HCT116 (cell line): ENCODE results near the gene AP1B1. TPM values are rescaled to one million over a fixed set of nuclear protein-coding genes. Genes with fewer than 3 reads are reported as not detected.
"Not testable (repeated sequence)": the region's sequence is repeated elsewhere in the genome, so short reads cannot be mapped to it uniquely, and the experiment has no call there.

Experiments
- ATAC-seq: fragments of 200-7000 bp; cut with Tn5 transposase; 2 replicates; pipeline ENCODE4 v1.9.1; 2020; ENCODE audit warnings: mild to moderate bottlenecking, moderate library complexity
- BruUV-seq: library from RNA; stranded (reverse); fragments of 400-500 nt; replicated peaks from 2 replicates; lab custom pipeline; 2021; lab: Mats Ljungman, UMichigan
- CTCF ChIA-PET: fragments of 300-600 bp; sonication (Branson Sonifier 250); formaldehyde crosslinking; loops from one replicate; lab custom pipeline; 2021; ENCODE audit warnings: antibody characterized with exemption; lab: Charles Lee
- POLR2A ChIA-PET: fragments of 300-600, 350-600 bp; sonication (Branson Sonifier 250); formaldehyde crosslinking; loops from one replicate; lab custom pipeline; 2021; ENCODE audit warnings: antibody characterized with exemption; lab: Charles Lee
- RAD21 ChIA-PET, 2 experiments: fragments of 300-600 bp; sonication (Branson Sonifier 250); formaldehyde crosslinking; loops; one replicate each; lab custom pipeline; 2023; ENCODE audit warnings: low total read pairs in 2 of 2; ENCODE audit not compliant: uncharacterized antibody in 2 of 2, unreplicated experiment in 2 of 2, low non-redundant PET in 1 of 2; lab: Charles Lee
- DNase-seq: peaks from one replicate; pipeline ENCODE4 v3.0.0-alpha.2; 2010; ENCODE audit warnings: low read depth, low spot score
- H2AFZ ChIP-seq: fragments of 200-600 bp; shearing (Covaris generic), sonication (generic); 2 replicates; pipeline ENCODE4 v1.6.1; 2017; ENCODE audit warnings: low read depth, mixed run types, mixed read lengths, antibody characterized with exemption, low read length; ENCODE audit not compliant: poor library complexity, severe bottlenecking
- H3K27ac ChIP-seq: 2 replicates; pipeline ENCODE4 v1.5.1; 2012; ENCODE audit warnings: low read depth, low read length
- H3K27me3 ChIP-seq: fragments of 200-600 bp; sonication (generic); 2 replicates; pipeline ENCODE4 v1.6.1; 2016; ENCODE audit warnings: mixed run types, low read length, mixed read lengths; ENCODE audit not compliant: insufficient read depth
- H3K36me3 ChIP-seq, 2 experiments: fragments of 200-500 bp in 1 of 2; fragments of 200-600 bp in 1 of 2; sonication (Bioruptor generic) in 1 of 2; sonication (generic) in 1 of 2; 2 replicates each; pipeline versions ENCODE4 v1.5.1 to v1.6.1; 2014 to 2016; ENCODE audit warnings: low read length in 2 of 2, inconsistent platforms in 1 of 2, mixed read lengths in 1 of 2, mixed run types in 1 of 2; ENCODE audit not compliant: insufficient read depth in 2 of 2, control insufficient read depth in 1 of 2
- H3K4me1 ChIP-seq, 2 experiments: fragments of 200-600 bp in 1 of 2; sonication (generic) in 1 of 2; 2 replicates each; pipeline versions ENCODE4 v1.5.1 to v1.6.1; 2012 to 2017; ENCODE audit warnings: low read length in 2 of 2, inconsistent platforms in 1 of 2, mild to moderate bottlenecking in 1 of 2, mixed read lengths in 1 of 2, mixed run types in 1 of 2, moderate library complexity in 1 of 2; ENCODE audit not compliant: insufficient read depth in 2 of 2, control insufficient read depth in 1 of 2
- H3K4me2 ChIP-seq: fragments of 200-600 bp; sonication (generic); 2 replicates; pipeline ENCODE4 v1.6.1; 2017; ENCODE audit warnings: mixed run types, low read length, mixed read lengths
- H3K4me3 ChIP-seq, 2 experiments: fragments of 200-600 bp in 1 of 2; sonication (generic) in 1 of 2; replicated peaks in 1 of 2; 2 replicates each; pipeline ENCODE4 v1.5.1; 2011 to 2016; ENCODE audit warnings: low read length in 2 of 2, control low read depth in 1 of 2, low read depth in 1 of 2, mild to moderate bottlenecking in 1 of 2, mixed read lengths in 1 of 2, mixed run types in 1 of 2
- H3K79me2 ChIP-seq: fragments of 200-600 bp; sonication (generic); 2 replicates; pipeline ENCODE4 v1.6.1; 2017; ENCODE audit warnings: mild to moderate bottlenecking, mixed run types, low read length, moderate library complexity, mixed read lengths; ENCODE audit not compliant: insufficient read depth
- H3K9ac ChIP-seq: fragments of 200-600 bp; sonication (generic); 2 replicates; pipeline ENCODE4 v1.6.1; 2016; ENCODE audit warnings: low read length, mixed read lengths
- H3K9me2 ChIP-seq: fragments of 200-600 bp; sonication (generic), shearing (Covaris generic); 2 replicates; pipeline ENCODE4 v1.6.1; 2017; ENCODE audit warnings: mixed run types, mild to moderate bottlenecking, moderate library complexity; ENCODE audit not compliant: insufficient read depth
- H3K9me3 ChIP-seq, 2 experiments: fragments of 200-500 bp in 1 of 2; fragments of 200-600 bp in 1 of 2; sonication (Bioruptor generic) in 1 of 2; sonication (generic) in 1 of 2; 2 replicates each; pipeline ENCODE4 v1.6.1; 2014 to 2017; ENCODE audit warnings: low read length in 2 of 2, mixed read lengths in 2 of 2, inconsistent platforms in 1 of 2, low read depth in 1 of 2, mild to moderate bottlenecking in 1 of 2, mixed run types in 1 of 2, moderate library complexity in 1 of 2; ENCODE audit not compliant: control insufficient read depth in 1 of 2, insufficient read depth in 1 of 2
- H4K20me1 ChIP-seq: fragments of 200-600 bp; sonication (generic), shearing (Covaris generic); 2 replicates; pipeline ENCODE4 v1.6.1; 2017; ENCODE audit warnings: mixed run types, mild to moderate bottlenecking, moderate library complexity; ENCODE audit not compliant: insufficient read depth
- ATF3 ChIP-seq: IDR thresholded peaks from 2 replicates; pipeline ENCODE4 v1.6.1; 2012
- CBX3 ChIP-seq: IDR thresholded peaks from 2 replicates; pipeline ENCODE4 v1.6.1; 2012; ENCODE audit warnings: low read depth
- EGR1 ChIP-seq: IDR thresholded peaks from 2 replicates; pipeline ENCODE4 v1.6.1; 2012; ENCODE audit warnings: low read depth
- ELF1 ChIP-seq: IDR thresholded peaks from 2 replicates; pipeline ENCODE4 v1.6.1; 2012; ENCODE audit warnings: low read depth, borderline replicate concordance
- EZH2 ChIP-seq: fragments of 200-600 bp; sonication (generic); IDR thresholded peaks from 2 replicates; pipeline ENCODE4 v1.6.1; 2017; ENCODE audit warnings: antibody characterized with exemption, mixed run types
- JUND ChIP-seq: IDR thresholded peaks from 2 replicates; pipeline ENCODE4 v1.6.1; 2012
- POLR2A ChIP-seq: IDR thresholded peaks from 2 replicates; pipeline ENCODE4 v1.7.0; 2011; ENCODE audit warnings: borderline replicate concordance; ENCODE audit not compliant: insufficient read depth, insufficient read length; ENCODE audit errors: extremely low read depth
- POLR2AphosphoS5 ChIP-seq: IDR thresholded peaks from 2 replicates; pipeline ENCODE4 v1.6.1; 2011; ENCODE audit warnings: mild to moderate bottlenecking, low read depth, low read length, moderate library complexity
- REST ChIP-seq: IDR thresholded peaks from 2 replicates; pipeline ENCODE4 v1.6.1; 2012; ENCODE audit warnings: low read depth
- SIN3A ChIP-seq: IDR thresholded peaks from 2 replicates; pipeline ENCODE4 v1.6.1; 2012; ENCODE audit warnings: low read depth
- SRF ChIP-seq: IDR thresholded peaks from 2 replicates; pipeline ENCODE4 v1.6.1; 2012; ENCODE audit warnings: low read depth
- intact Hi-C: fragments of 100-400 bp; cut with micrococcal nuclease; formaldehyde crosslinking; loops from 2 replicates; pipeline ENCODE4 v1.10.0; 2022
- total RNA-seq: library from RNA; stranded (reverse); gene quantifications from one replicate; pipeline ENCODE4 v1.2.1, GENCODE V29; 2021; ENCODE audit not compliant: unreplicated experiment

Gene AP1B1
- total RNA-seq, 1 experiment from 2014 or later: 60.4 TPM

- no TSS peak for BruUV-seq
- TF ChIP-seq ATF3: no peak
- TF ChIP-seq ELF1: no peak
- no peak for TF ChIP-seq SRF
- no peak for TF ChIP-seq SIN3A
- no peak for TF ChIP-seq EGR1
- no peak for TF ChIP-seq JUND
- no peak for TF ChIP-seq POLR2AphosphoS5
- TF ChIP-seq POLR2A: no peak
- no peak for TF ChIP-seq CBX3
- no peak for TF ChIP-seq REST
- TF ChIP-seq EZH2: no peak
- H3K27me3 ChIP-seq: no peaks in the 10 kb centered on the region
- H3K79me2 ChIP-seq: no peaks in the 10 kb centered on the region
- no peak overlapping the region for H3K27ac ChIP-seq
- no peaks in the 10 kb centered on the region; the same call in 1 of the 2 replicates for H4K20me1 ChIP-seq
- no peaks in the 10 kb centered on the region for H3K9me3 ChIP-seq
- H3K9ac ChIP-seq: no peak overlapping the region
- intact Hi-C loops: no loop called here
- ChIA-PET RAD21 (interaction anchor here (0.6 kb wide), 2 partner anchors 11 to 24 kb away, joined by 4 read pairs; no protein-coding TSS in a partner anchor), POLR2A (no interaction called here), CTCF (no interaction called here)
- H2AFZ ChIP-seq: no peak overlapping the region
- H3K9me2 ChIP-seq: no peaks in the 10 kb centered on the region
- no peak for ATAC-seq
- peaks cover 17 to 29% of the 10 kb centered on the region in 2 experiments; a peak in 3 of 4 replicates for H3K36me3 ChIP-seq
- no peak overlapping the region for H3K4me3 ChIP-seq
- no peak for DNase-seq
- no peak overlapping the region for H3K4me2 ChIP-seq
- H3K4me1 ChIP-seq: peaks cover 27 to 33% of the 10 kb centered on the region in 2 experiments
Observed at GRCh38 chr22:29345932-29346331, 42.4 kb downstream of the AP1B1 start.

DNA sequence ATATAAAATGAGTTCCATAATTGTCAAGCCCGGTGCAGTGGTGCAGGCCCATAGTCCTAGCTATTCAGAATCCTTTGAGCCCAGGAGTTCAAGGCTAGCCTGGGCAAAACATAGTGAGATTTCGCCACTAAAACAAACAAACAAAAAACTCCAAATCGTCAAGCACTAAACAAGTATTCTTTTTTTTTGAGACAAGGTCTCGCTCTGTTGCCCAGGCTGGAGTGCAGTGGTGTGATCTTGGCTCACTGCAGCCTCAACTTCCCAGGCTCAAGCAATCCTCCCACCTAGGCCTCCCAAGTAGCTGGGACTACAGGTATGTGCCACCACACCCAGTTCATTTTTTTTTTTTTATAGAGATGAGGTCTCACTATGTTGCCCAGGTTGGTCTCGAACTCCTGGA is 43.5 kb downstream of the AP1B1 start:
- H3K27me3 ChIP-seq, RAD21 ChIA-PET, H3K4me3 ChIP-seq, H3K9me3 ChIP-seq, H3K79me2 ChIP-seq, DNase-seq, H4K20me1 ChIP-seq, ATAC-seq, BruUV-seq, H3K9me2 ChIP-seq, intact Hi-C loops, H2AFZ ChIP-seq, H3K9ac ChIP-seq: not testable (repeated sequence)
- CTCF ChIA-PET: interaction anchor here (0.8 kb wide), 1 partner anchor 34 kb away, joined by 3 read pairs; no protein-coding TSS in a partner anchor
- peaks cover 18 to 24% of the 10 kb centered on the region in 2 experiments; a peak in 3 of 4 replicates for H3K36me3 ChIP-seq
- peak overlapping the region; percentile 57 for H3K4me2 ChIP-seq
- H3K4me1 ChIP-seq: peaks cover 27 to 33% of the 10 kb centered on the region in 2 experiments
- H3K27ac ChIP-seq: peak overlapping the region; percentile 32
- POLR2A ChIA-PET: interaction anchor here (0.7 kb wide), 1 partner anchor 11 kb away, joined by 4 read pairs; no protein-coding TSS in a partner anchor
